Smooth muscle cell of the brain vasculature (primary cell): ENCODE results near the gene EPSTI1.
A peak's percentile ranks its signal among the peaks of the same experiment; 100 is the strongest.

Source experiments
- DNase-seq: peaks from one replicate; pipeline ENCODE4 v3.0.0-alpha.2; 2012; ENCODE audit warnings: low read depth, low spot score

Gene EPSTI1

DNA sequence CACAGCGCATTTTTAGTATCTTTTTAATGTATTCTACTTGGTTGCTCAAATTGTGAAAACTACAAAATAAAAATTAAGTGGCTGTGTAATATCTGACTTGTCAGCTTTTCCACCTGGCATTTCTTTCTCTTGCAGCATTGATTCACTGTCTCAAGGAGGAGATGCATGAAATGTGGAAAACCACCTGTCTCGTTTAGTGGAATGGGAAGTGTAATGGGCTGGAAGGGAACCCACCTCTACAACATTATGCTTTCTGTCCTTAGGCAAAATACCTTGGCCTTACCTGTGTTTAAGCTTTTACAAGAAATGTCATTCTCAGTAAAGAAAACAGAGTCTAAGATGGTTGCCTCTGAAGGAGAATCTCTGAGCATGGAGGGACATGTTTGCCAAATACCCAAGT, 142.8 kb downstream of the EPSTI1 start:
- no peak for DNase-seq

DNA sequence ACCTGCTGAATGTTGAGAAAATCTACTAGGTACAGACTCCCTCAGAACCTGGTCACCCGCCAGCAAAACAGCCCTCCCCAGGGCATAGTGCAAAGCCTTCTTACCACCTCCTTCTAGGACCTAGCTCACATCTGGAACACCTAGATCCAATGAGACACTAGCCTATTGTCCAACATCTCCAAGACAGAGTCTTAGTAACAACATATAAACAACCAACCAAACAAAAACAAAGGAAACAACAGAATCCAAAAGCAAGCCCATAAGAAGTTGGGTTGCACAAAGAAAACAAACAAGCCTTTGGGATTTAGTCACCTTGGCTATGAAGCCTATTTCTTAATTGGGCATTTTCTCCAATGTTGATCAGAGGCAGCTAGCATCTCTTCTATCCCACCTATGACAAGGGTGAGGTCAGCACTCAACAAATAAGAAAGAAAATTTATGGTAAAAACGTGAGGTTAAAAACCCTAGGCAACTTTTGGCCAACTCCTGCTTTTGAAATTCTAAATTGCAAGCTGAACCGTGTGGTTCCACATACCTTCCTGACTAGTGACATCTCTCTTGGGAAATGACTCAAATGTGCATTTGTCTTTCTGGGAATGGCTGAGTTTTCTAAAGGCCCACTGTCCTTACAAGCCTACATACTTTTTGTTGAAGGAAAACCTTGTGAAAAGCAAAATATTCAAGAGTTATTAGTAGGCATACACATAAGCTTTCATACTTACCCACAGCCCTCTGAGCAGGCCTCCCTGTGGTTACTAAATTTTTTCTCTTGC, 144.0 kb downstream of the EPSTI1 start:
- peak; percentile 51 for DNase-seq

DNA sequence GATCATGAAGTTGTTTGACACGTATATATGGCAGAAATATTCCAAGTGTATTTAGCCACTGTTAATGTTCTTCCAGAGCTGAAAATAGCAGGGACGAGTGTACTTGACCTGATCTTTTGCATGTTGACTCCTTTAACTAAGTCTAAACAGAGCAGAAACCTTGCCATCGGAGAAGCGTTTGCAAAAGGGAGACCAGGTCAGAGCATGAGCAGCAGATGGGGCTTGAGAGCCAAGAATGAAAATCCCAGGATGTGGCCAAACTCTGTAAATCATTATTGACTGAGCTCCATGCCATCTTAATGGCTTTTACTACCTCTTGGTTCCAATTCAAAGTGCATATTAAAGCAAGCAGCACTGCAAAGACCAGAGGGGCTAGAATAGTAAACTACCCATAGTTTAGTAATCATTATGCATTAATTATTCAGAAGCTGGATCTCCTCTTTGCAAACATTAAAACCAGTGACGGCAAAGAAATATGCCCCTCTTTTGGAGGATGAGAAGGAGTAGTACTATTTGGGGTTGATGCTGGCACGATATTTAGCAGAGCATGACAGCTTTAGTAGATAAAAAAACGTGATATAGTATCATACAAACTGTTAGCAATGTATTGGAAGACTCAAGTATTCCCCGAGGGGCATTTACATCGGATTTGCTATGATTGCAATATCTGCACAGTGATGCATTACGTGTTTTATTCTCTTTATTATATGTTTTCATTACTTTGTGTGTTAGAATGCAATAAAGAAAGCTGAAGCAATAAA, 154.9 kb downstream of the EPSTI1 start:
- DNase-seq, result peak; percentile 54
